COLO829 (cell line): ENCODE data around the gene ARHGAP42.
"Not testable (repeated sequence)": the region's sequence is repeated elsewhere in the genome, so short reads cannot be mapped to it uniquely, and the experiment has no call there.

ENCODE experiments used
- DNase-seq: peaks from one replicate; pipeline ENCODE4 v3.0.0; 2012; ENCODE audit warnings: low spot score

Gene ARHGAP42

GRCh38 chr11:100965346-100965745, 278.3 kb downstream of the ARHGAP42 start:
- DNase-seq = no peak

- no peak for DNase-seq
These were observed 279.3 kb downstream of the ARHGAP42 start for GRCh38 chr11:100966366-100966765.

- DNase-seq = no peak
These were observed 281.9 kb downstream of the ARHGAP42 start for GRCh38 chr11:100969008-100969407.

- DNase-seq = no peak
These were observed 283.4 kb downstream of the ARHGAP42 start for GRCh38 chr11:100970283-100971164.

DNA sequence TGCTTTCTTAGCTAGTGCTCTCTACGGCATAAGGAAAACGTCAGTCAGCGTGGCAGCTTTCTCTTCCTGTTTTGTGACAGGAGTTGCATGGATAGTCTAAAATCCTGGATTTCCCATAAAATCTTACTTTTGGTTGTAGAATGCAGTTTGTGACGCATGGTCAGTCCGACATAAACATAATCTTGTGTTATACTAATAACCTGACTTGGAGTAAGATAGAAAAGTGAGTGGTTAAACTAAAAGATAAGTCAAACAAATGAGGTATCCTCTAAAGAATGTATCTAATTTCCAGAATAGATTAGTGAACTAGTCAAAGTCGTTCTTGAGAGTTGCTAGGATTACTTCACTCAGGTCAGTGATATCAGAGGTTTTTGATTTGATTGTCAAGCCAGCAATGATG, 285.0 kb downstream of the ARHGAP42 start:
- DNase-seq = no peak

- no peak for DNase-seq
These were observed 291.4 kb downstream of the ARHGAP42 start for GRCh38 chr11:100978442-100978841.

DNA sequence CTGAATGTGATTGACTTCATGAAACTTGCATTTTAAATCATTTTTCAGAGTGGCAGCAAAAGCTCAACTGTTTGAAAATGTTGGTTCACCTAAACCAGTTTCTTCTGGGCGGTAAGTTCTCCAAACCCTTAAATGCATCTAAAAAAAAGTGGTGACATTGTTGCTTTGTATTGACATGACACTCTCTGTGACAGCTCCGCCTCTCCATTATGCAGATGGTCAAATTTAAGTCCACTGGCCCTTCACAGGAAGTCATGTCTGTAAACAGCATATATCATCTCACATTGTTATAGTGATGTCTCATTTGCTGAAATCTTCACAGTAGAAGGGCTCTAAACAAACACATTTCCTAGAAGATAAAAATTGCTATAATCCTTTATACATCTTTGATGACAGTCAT, 291.9 kb downstream of the ARHGAP42 start:
- DNase-seq = no peak

DNA sequence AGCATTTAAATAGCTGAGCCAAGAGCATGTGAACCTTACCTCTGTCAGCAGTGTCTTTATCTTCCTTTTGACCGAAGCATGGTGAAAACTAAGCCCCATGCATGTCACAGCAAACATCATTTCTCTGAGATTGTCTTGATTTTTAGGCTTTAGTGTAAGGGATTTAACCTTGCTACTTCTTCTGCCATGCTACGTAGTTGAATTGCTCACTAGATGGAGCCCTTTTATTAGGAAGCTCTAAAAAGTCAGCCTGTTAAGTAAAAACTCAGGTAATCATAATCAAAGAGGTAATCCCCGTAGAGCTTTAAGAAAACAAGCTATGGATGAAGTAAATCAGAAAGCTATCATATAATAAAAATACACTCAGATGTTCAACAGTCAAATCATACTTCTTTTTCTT, 293.1 kb downstream of the ARHGAP42 start:
- no peak for DNase-seq

DNA sequence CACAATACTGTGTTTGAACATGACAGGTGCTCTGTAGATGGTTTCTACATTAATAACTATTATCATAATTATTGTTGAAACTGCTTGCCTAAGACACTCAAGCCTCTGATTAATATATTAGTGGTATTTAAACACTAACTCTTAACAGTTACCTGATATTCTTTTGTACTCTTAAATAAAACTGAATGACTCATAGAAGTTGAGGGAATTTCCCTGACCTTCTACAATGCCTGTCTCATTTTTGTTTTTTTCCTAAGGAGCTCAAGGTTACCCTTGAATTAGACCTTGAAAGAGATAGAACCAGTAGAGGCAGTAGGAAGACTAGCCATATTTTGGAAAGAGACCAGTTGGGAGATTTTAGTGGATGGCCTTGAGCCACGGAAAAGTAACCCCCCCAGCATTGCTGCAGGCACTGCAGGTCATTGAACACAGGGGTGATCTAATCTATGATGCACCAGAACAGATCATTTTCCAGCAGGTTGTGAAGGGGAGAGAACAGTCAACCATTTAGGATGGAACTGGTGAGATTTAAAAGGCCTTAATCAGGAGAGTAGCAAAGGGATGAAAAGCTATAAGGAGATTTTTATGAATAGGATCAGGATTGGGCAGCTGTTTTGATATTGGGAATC, 294.2 kb downstream of the ARHGAP42 start:
- no peak for DNase-seq

DNA sequence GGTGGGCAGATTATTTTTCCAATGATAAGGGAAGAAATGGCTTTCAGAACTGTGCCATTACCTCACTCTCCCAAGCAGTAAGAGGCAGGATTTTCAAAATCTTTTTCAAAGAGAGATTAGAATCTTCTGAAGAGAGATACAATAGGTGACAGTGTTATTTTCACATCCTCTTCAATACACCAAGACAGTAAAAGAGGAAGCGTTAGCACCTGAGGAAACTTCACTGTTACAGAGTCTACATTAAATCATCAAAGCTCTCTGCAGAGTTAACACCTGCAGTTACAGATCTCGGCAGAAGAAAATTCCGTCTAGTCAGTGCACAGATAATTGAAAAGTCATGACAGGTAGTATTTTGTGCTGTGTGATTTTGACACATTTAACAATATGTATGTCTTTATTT, 297.6 kb downstream of the ARHGAP42 start:
- no peak for DNase-seq

DNA sequence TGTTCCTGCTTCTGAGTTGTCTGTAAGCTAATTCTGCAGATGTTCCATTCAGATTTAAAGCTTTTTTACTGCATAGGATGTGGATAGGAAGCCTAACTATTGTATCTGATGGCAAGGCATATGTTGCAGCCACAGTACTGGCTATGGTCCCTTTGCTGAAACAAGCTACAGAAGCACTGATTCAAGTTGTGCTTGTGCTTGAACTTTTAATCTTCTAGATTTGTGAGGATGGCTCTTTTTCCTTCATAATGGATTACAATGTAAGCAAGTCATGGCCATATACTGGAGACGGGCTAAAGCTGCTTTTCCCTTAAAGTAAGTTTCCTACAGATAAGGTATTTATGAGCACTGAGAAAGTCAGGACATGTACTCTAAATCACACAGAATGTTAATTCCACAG, 303.8 kb downstream of the ARHGAP42 start:
- DNase-seq = no peak

- DNase-seq = no peak
These were observed 304.5 kb downstream of the ARHGAP42 start for GRCh38 chr11:100991541-100991940.

- no peak for DNase-seq
These were observed 307.9 kb downstream of the ARHGAP42 start for GRCh38 chr11:100994966-100995365.

DNA sequence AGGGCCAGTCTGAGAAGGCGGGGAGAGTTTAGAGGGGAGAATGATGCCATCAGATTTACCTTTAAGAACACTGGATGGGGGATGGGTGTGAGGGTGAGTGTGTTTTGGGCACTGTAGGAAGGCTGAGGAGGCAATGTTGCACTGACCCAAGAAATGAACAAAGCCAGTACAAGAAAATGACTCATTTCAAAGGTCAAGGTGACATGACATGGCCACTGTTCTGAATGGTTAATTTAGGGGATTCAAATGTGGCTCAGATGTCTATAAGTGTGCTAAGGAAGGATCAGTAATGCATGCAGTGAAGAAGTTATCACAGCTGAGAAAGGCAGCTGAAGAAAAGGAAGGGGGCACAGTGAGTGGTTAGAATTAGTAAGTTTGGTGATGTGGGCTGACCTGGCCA, 312.7 kb downstream of the ARHGAP42 start:
- DNase-seq = no peak

DNA sequence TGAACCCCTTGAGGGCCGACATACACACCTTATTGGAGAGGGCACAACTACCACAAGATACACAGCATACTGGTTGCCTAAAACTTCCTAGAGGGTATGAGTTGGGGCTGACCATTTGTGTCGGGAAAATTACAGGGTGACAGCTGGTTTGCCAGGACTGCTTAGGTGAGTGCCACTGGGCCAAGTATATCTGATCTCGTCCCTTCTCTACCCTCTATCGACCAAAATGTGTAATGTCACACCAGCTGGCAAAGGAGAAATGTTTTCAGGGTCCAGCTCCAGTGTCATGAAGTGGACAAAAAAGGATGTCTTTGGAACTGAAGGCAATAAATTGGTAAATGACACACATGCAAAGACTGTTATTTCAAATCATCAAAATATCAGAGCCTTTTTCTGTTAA, 316.4 kb downstream of the ARHGAP42 start:
- DNase-seq = no peak

GRCh38 chr11:101008961-101009689, 322.0 kb downstream of the ARHGAP42 start:
- DNase-seq = no peak

- no peak for DNase-seq
These were observed 322.6 kb downstream of the ARHGAP42 start for GRCh38 chr11:101009690-101010055.

GRCh38 chr11:101010899-101011298, 323.8 kb downstream of the ARHGAP42 start:
- no peak for DNase-seq

GRCh38 chr11:101011881-101012280, 324.8 kb downstream of the ARHGAP42 start:
- no peak for DNase-seq

- DNase-seq = not testable (repeated sequence)
These were observed 326.6 kb downstream of the ARHGAP42 start for GRCh38 chr11:101013702-101014101.

DNA sequence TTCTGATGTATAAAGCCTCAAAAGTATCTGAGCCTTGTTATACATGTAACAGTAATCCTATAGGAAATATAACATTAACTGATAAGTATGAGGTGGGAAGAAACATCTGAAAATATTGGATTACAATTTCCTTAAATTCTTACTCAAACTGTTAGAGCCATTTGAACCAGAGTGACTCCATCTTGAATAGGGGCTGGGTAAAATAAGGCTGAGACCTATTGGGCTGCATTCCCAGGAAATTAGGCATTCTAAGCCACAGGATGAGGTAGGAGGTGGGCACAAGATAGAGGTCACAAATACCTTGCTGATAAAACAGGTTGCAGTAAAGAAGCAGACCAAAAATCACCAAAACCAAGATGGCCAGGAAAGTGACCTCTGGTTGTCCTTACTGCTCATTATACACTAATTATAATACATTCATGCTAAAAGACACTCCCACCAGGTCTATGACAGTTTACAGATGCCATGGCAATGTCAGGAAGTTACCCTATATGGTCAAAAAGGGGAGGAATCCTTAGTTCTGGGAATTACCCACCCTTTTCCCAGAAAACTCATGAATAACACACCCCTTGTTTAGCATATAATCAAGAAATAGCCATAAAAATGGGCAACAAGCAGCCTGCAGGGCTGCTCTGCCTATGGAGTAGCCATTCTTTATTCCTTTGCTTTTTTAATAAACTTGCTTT, 327.7 kb downstream of the ARHGAP42 start:
- no peak for DNase-seq

- no peak for DNase-seq
These were observed 332.8 kb downstream of the ARHGAP42 start for GRCh38 chr11:101019870-101020269.
